Cardiac muscle cell (in vitro differentiated cells and primary cell): ENCODE results near the gene VMO1. TPM values are rescaled to one million over a fixed set of nuclear protein-coding genes. Genes with fewer than 3 reads are reported as not detected.

Source experiments
- DNase-seq, 2 donors: peaks; one replicate each; pipeline versions ENCODE4 v3.0.0 to v3.0.0-alpha.2; 2010 to 2017; ENCODE audit warnings: low read depth in 1 of 2, low spot score in 1 of 2
- H3K27ac ChIP-seq: fragments of 200-600 bp; sonication (generic); 2 replicates; pipeline ENCODE4 v1.5.1; 2016
- H3K27me3 ChIP-seq: fragments of 200-600 bp; sonication (generic); 2 replicates; pipeline ENCODE4 v1.6.0; 2016; ENCODE audit warnings: control low read depth
- H3K36me3 ChIP-seq: fragments of 200-600 bp; sonication (generic); 2 replicates; pipeline ENCODE4 v1.5.1; 2016; ENCODE audit warnings: control low read depth
- H3K4me1 ChIP-seq: fragments of 200-600 bp; sonication (generic); 2 replicates; pipeline ENCODE4 v1.8.1; 2017; ENCODE audit warnings: low read depth, mild to moderate bottlenecking, mixed run types
- H3K4me3 ChIP-seq: fragments of 200-600 bp; sonication (generic); 2 replicates; pipeline ENCODE4 v1.5.1; 2016; ENCODE audit warnings: mild to moderate bottlenecking
- H3K9me3 ChIP-seq: fragments of 200-600 bp; sonication (generic); 2 replicates; pipeline ENCODE4 v1.5.1; 2017; ENCODE audit warnings: low read depth, mild to moderate bottlenecking, control low read depth
- polyA plus RNA-seq: library from polyadenylated mRNA; unstranded; fragments of >200 nt; fragmentation: Nextera tagmentation; extraction: Ambion mirVana; gene quantifications from 2 replicates; pipeline ENCODE4 v1.2.1, GENCODE V29; 2016
- total RNA-seq: library from RNA; depleted of rRNA; stranded (reverse); fragments of >200 nt; gene quantifications from 2 replicates; pipeline ENCODE4 v1.2.3, GENCODE V29; 2016
- TF ChIP-seq, protein P1 (sequence below): IDR thresholded peaks from 2 replicates; pipeline ENCODE4 v1.5.1; 2012; ENCODE audit warnings: low read depth, mild to moderate bottlenecking, low read length

Gene VMO1
- total and polyA plus RNA-seq, 2 experiments from 2014 or later = 1.2 to 2.2 TPM

DNA sequence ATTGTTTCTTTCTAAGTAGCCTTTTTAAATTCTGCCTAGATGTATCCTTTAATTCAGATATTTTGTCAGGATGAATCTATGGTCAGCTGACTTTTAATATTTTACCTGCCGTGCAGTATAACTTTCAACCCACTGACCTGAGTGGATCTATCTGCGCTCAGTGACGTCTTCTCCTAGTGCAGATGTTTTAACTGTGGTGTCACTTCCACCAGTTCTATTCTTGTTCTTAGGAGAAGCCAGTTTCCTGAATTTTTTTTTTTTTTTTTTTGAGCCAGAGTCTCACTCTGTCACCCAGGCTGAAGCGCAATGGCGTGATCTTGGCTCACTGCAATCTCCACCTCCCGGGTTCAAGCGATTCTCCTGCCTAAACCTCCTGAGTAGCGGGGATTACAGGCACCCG, 19.4 kb downstream of the VMO1 start:
- H3K27ac ChIP-seq = no peak overlapping the region

DNA sequence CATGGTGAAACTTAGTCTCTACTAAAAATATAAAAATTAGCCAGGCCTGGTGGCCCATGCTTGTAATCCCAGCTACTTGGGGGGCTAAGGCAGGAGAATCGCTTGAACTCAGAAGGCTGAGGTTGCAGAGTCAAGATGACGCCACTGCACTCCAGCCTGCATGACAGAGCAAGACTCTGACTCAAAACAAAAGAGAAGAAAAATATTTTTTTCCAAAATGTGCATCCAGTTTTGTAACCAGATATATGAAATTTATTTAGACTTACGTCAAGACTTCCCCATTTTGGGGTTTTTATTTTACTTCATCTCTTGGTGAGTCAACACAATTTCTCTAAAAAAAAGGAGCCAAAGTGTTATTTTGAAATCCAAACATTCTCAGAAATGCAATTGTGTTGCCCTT, 20.0 kb downstream of the VMO1 start:
- Histone ChIP-seq H3K27me3 (no peaks in the 10 kb centered on the region), H3K9me3 (no peaks in the 10 kb centered on the region), H3K36me3 (no peaks in the 10 kb centered on the region), H3K4me1 (no peaks in the 10 kb centered on the region), H3K27ac (no peak overlapping the region), H3K4me3 (no peak overlapping the region)
- DNase-seq = no peak
- TF ChIP-seq, protein P1, sequence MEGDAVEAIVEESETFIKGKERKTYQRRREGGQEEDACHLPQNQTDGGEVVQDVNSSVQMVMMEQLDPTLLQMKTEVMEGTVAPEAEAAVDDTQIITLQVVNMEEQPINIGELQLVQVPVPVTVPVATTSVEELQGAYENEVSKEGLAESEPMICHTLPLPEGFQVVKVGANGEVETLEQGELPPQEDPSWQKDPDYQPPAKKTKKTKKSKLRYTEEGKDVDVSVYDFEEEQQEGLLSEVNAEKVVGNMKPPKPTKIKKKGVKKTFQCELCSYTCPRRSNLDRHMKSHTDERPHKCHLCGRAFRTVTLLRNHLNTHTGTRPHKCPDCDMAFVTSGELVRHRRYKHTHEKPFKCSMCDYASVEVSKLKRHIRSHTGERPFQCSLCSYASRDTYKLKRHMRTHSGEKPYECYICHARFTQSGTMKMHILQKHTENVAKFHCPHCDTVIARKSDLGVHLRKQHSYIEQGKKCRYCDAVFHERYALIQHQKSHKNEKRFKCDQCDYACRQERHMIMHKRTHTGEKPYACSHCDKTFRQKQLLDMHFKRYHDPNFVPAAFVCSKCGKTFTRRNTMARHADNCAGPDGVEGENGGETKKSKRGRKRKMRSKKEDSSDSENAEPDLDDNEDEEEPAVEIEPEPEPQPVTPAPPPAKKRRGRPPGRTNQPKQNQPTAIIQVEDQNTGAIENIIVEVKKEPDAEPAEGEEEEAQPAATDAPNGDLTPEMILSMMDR = no peak

More for the DNA sequence above, 19.4 kb downstream of the VMO1 start:
- no peaks in the 10 kb centered on the region for H3K36me3 ChIP-seq
- no peak for DNase-seq
- H3K9me3 ChIP-seq = no peaks in the 10 kb centered on the region
- H3K4me1 ChIP-seq = no peaks in the 10 kb centered on the region
- no peaks in the 10 kb centered on the region for H3K27me3 ChIP-seq
- no peak overlapping the region for H3K4me3 ChIP-seq
- TF ChIP-seq, protein P1 = no peak

DNA sequence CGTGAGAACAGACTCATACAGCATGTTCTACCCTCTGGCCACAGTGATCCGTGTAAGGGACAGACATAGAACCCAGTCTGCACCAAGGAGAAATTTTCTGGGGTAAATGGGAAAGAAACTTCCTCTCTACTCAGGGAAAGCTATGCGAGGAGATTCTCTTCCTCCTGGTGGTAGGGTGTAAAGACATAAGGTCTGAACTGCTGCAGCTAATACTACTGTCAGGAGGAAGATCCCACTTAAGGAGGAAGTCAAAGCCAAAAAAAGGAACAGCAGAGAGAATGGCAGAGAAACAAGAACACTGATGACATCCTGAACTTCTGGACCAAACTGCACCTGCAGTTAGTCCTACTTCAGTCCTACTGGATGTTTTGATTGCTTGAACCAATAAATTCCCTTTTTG, 21.6 kb downstream of the VMO1 start:
- Histone ChIP-seq H3K27ac (no peak overlapping the region), H3K4me3 (no peak overlapping the region), H3K4me1 (no peaks in the 10 kb centered on the region), H3K9me3 (no peaks in the 10 kb centered on the region), H3K27me3 (no peaks in the 10 kb centered on the region), H3K36me3 (no peaks in the 10 kb centered on the region)
- TF ChIP-seq, protein P1 = no peak
- DNase-seq = no peak

DNA sequence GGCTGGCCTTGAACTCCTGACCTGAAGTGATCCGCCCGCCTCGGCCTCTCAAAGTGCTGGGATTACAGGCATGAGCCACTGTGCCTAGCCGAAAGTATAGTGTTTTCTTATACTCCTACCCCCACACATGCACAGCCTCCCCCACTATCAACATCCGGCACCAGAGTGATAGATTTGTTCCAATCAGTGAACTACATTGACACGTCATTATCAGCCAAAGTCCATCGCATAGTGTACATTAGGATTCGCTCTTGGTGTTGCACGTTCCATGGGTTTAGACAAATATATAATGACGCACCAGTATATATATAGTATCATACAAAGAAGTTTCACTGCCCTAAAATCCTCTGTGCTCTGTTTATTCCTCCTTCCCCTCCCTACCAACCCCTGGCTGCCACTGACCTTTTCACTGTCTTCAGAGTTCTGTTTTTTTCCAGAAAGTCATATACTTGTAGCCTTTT, 26.4 kb downstream of the VMO1 start:
- Histone ChIP-seq H3K4me3 (no peak overlapping the region), H3K27me3 (peaks cover 15% of the 10 kb centered on the region), H3K36me3 (no peaks in the 10 kb centered on the region), H3K9me3 (no peaks in the 10 kb centered on the region), H3K27ac (no peak overlapping the region), H3K4me1 (no peaks in the 10 kb centered on the region)
- DNase-seq = no peak
- TF ChIP-seq, protein P1 = no peak

DNA sequence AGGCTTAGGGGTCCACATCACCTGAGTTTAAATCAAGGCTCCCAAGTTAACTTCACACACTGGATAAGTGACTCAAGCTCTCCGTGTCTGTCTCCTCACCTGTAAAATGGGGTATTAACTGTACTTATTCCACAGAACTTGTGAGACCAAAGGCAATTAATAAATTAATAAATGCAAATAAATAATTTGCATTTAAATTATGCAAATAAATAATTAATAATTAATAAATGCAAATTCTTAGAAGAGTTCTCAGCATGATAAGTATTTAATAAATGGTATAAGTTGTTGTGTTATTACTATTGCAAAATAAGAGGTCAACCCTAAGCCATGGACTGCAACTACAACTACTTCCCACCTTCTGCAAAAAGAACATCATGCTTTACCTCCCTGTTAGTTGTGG, 32.8 kb downstream of the VMO1 start:
- H3K9me3 ChIP-seq = no peaks in the 10 kb centered on the region
- DNase-seq = no peak
- no peaks in the 10 kb centered on the region for H3K36me3 ChIP-seq
- no peak overlapping the region for H3K4me3 ChIP-seq
- H3K27ac ChIP-seq = no peak overlapping the region
- peaks cover 28% of the 10 kb centered on the region for H3K27me3 ChIP-seq
- TF ChIP-seq, protein P1 = no peak
- no peaks in the 10 kb centered on the region for H3K4me1 ChIP-seq

DNA sequence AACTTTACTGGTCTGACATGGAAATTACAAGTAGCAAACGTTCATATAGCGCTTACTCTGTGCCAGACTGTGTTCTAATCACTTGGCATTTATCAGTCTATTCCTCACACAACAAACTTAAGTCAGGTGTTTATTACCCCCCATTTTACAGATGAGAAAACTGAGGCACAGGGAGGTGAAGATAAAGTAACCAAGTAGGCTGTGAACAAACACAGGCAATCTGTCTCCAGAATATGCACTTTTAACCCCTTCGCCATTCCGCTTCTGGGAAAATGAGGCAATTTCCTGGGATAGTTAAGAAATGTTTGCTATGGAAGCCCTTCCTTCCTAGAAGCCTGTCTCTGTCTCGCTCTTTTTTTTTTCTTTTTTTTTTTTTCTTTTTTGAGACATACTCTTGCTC, 34.2 kb downstream of the VMO1 start:
- peaks cover 28% of the 10 kb centered on the region for H3K27me3 ChIP-seq

More for the DNA sequence above, 34.2 kb downstream of the VMO1 start:
- peak in 1 of 2 donors; percentile 77 for DNase-seq
- no peak overlapping the region for H3K4me3 ChIP-seq
- H3K36me3 ChIP-seq = no peaks in the 10 kb centered on the region
- H3K27ac ChIP-seq = no peak overlapping the region
- TF ChIP-seq, protein P1 = no peak
- no peaks in the 10 kb centered on the region for H3K9me3 ChIP-seq
- H3K4me1 ChIP-seq = no peaks in the 10 kb centered on the region
